SJSA1 (cell line): ENCODE data around the gene SHMT1. TPM values are rescaled to one million over a fixed set of nuclear protein-coding genes. Genes with fewer than 3 reads are reported as not detected.

ENCODE experiments used
- total RNA-seq: library from RNA; depleted of rRNA; stranded (reverse); fragments of >200 nt; shearing (Covaris generic); gene quantifications from 2 replicates; pipeline ENCODE4 v1.2.3, GENCODE V29; 2014; rRNA removed

The SHMT1 gene
- total RNA-seq, 1 experiment from 2014 or later = 23.0 TPM

Other genes starting within 250 kb of the SHMT1 start
- 52.3 and 61.3 TPM in 2 replicates for gene ALKBH5, start 179.7 kb downstream of the SHMT1 start, total RNA-seq
- 15.9 and 19.3 TPM in 2 replicates for gene LLGL1, start 137.9 kb downstream of the SHMT1 start, total RNA-seq
- 115 TPM in 2 replicates for gene FLII, start 104.8 kb downstream of the SHMT1 start, total RNA-seq
- gene MIEF2, start 102.9 kb downstream of the SHMT1 start, total RNA-seq = 5.3 and 14.8 TPM in 2 replicates
- 38.4 and 80.2 TPM in 2 replicates for gene TOP3A, start 48.6 kb downstream of the SHMT1 start, total RNA-seq
- gene SMCR8, start 48.3 kb downstream of the SHMT1 start, total RNA-seq = 6.0 and 12.1 TPM in 2 replicates
- not detected in 2 replicates for gene EVPLL, start 14.2 kb upstream of the SHMT1 start, total RNA-seq
- gene LGALS9C, start 113.2 kb upstream of the SHMT1 start, total RNA-seq = not detected in 2 replicates